Ascending aorta (tissue), 2 donors: ENCODE measurements around the gene MLLT11. TPM values are rescaled to one million over a fixed set of nuclear protein-coding genes. Genes with fewer than 3 reads are reported as not detected.

Experiments
- DNase-seq, 2 donors: peaks; one replicate each; pipeline ENCODE4 v3.0.0-alpha.2; 2019; ENCODE audit warnings: low spot score in 2 of 2
- H3K27ac ChIP-seq, 2 donors: fragments of 200-600 bp; sonication (generic); one replicate each; pipeline ENCODE4 v1.5.1; 2016 to 2017; ENCODE audit warnings: mild to moderate bottlenecking in 1 of 2
- H3K27me3 ChIP-seq: fragments of 200-600 bp; sonication (generic); one replicate; pipeline ENCODE4 v1.5.1; 2017
- H3K36me3 ChIP-seq, 2 donors: fragments of 200-600 bp; sonication (generic); one replicate each; pipeline ENCODE4 v1.5.1; 2016
- H3K4me1 ChIP-seq, 2 donors: fragments of 200-600 bp; sonication (generic); one replicate each; pipeline ENCODE4 v1.5.1; 2016 to 2017; ENCODE audit warnings: mild to moderate bottlenecking in 1 of 2
- H3K4me3 ChIP-seq, 2 donors: fragments of 200-600 bp; sonication (generic); one replicate each; pipeline ENCODE4 v1.5.1; 2016 to 2017; ENCODE audit warnings: mild to moderate bottlenecking in 1 of 2
- H3K9me3 ChIP-seq, 2 donors: fragments of 200-600 bp; sonication (generic); one replicate each; pipeline ENCODE4 v1.5.1; 2016
- CTCF ChIP-seq, 3 experiments: fragments of 200-600 bp in 2 of 3; fragments of 450-650 bp in 1 of 3; sonication (generic) in 2 of 3; IDR thresholded peaks; one replicate each; pipeline ENCODE4 v1.5.1; 2016 to 2019; ENCODE audit warnings: antibody characterized with exemption in 3 of 3, mild to moderate bottlenecking in 1 of 3, moderate library complexity in 1 of 3
- intact Hi-C: fragments of 100-400 bp; cut with DNase I; formaldehyde crosslinking; loops from one replicate; pipeline ENCODE4 v1.15.1; 2023
- total RNA-seq: library from RNA; depleted of rRNA; stranded (reverse); fragments of >200 nt; gene quantifications from one replicate; pipeline ENCODE4 v1.1.0, GENCODE V29; 2016

Gene MLLT11
- total RNA-seq, 1 donor from 2014 or later = 3.6 TPM

GRCh38 chr1:151113877-151114276 lies 53.7 kb downstream of the MLLT11 start:
- no peak overlapping the region for H3K4me3 ChIP-seq
- intact Hi-C loops = no loop called here
- no peaks in the 10 kb centered on the region for H3K4me1 ChIP-seq
- DNase-seq = no peak
- no peak overlapping the region for H3K27ac ChIP-seq
- peaks cover 11 to 22% of the 10 kb centered on the region in 2 donors for H3K36me3 ChIP-seq
- H3K9me3 ChIP-seq = no peaks in the 10 kb centered on the region
- no peak for TF ChIP-seq CTCF (IDR thresholded peaks at IDR 0.05)
- H3K27me3 ChIP-seq = no peaks in the 10 kb centered on the region

Other genes with a start within 250 kb of the MLLT11 start
- 13.0 TPM for gene ARNT, start 183.8 kb upstream of the MLLT11 start, total RNA-seq
- not detected for gene CTXND2, start 173.3 kb upstream of the MLLT11 start, total RNA-seq
- gene SETDB1, start 134.0 kb upstream of the MLLT11 start, total RNA-seq = 21.3 TPM
- 114 TPM for gene CERS2, start 85.6 kb upstream of the MLLT11 start, total RNA-seq
- not detected for gene ANXA9, start 78.1 kb upstream of the MLLT11 start, total RNA-seq
- gene MINDY1, start 53.5 kb upstream of the MLLT11 start, total RNA-seq = 9.7 TPM
- gene PRUNE1, start 51.9 kb upstream of the MLLT11 start, total RNA-seq = 36.5 TPM
- not detected for gene BNIPL, start 23.8 kb upstream of the MLLT11 start, total RNA-seq
- gene C1orf56, start 12.6 kb upstream of the MLLT11 start, total RNA-seq = 11.4 TPM
- 42.4 TPM for gene CDC42SE1, start 775 bp upstream of the MLLT11 start, total RNA-seq
- gene GABPB2, start 10.4 kb downstream of the MLLT11 start, total RNA-seq = 3.7 TPM
- 31.8 TPM for gene SEMA6C, start 86.2 kb downstream of the MLLT11 start, total RNA-seq
- gene TNFAIP8L2, start 96.3 kb downstream of the MLLT11 start, total RNA-seq = not detected
- gene LYSMD1, start 105.5 kb downstream of the MLLT11 start, total RNA-seq = 0.85 TPM
- 27.4 TPM for gene SCNM1, start 105.7 kb downstream of the MLLT11 start, total RNA-seq
- not detected for gene TMOD4, start 115.6 kb downstream of the MLLT11 start, total RNA-seq
- gene VPS72, start 129.8 kb downstream of the MLLT11 start, total RNA-seq = 33.6 TPM
- 36.5 TPM for gene PIP5K1A, start 138.2 kb downstream of the MLLT11 start, total RNA-seq
- 83.5 TPM for gene PSMD4, start 194.3 kb downstream of the MLLT11 start, total RNA-seq
- gene ZNF687, start 221.9 kb downstream of the MLLT11 start, total RNA-seq = 67.9 TPM